Stimulated activated CD8-positive, alpha-beta memory T cell treated with anti-CD3 and anti-CD28 coated beads, Interleukin-4, amount 100 ng/mL, for 24 hours (primary cell): Measurements from ENCODE around the gene IRX5.

Experiments used
- DNase-seq: peaks from one replicate; pipeline ENCODE4 v3.0.0-alpha.2; 2020; ENCODE audit warnings: low read depth

The IRX5 gene

DNA sequence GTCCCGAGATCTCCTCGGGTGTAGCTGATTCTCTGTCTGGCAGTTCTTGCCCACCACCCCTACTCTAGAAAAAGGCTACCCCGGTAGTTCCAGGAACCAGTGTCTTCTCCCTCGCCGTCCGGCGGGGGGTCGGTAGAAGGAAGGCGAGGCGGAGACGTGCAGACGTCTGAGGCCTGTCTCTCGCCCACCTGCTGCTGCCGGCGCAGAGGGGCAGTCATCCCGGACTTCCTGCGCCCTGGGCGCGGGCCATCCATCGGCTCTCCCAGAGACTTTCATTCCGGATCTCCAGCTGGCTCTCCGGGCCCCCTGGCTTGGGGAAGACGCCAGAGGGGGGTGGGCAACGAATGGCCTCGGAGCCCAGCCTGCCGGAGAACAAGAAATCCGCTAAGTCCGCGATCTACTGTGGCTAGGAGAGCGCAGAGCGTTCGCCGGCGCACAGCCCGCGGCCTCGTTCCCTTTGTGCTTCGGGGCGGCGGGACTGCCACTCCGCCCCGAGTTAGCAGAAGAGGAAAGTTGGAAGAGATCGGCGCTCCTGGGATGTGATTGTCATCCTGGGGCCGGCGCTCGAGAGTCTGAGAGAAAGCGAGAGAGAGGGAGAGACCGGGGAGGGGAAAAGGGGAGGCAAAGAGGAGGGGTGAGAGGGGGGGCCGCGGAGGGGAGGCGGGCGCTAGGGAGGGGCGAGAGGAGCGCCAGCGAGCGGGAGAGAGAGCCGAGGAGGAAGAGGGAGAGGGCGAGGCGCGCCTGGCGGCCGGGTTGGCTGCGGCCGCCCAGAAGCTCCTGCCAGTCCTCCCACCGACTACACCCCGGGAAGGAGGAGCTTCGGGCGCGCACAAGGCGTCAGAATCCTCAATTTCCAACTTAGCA is at the start of gene IRX5:
Gene IRX5, plus strand, starts transcription at position 861 of the 864 bp plus-strand sequence. CDS start 334 bp downstream, outside the sequence.
- DNase-seq, result no peak

DNA sequence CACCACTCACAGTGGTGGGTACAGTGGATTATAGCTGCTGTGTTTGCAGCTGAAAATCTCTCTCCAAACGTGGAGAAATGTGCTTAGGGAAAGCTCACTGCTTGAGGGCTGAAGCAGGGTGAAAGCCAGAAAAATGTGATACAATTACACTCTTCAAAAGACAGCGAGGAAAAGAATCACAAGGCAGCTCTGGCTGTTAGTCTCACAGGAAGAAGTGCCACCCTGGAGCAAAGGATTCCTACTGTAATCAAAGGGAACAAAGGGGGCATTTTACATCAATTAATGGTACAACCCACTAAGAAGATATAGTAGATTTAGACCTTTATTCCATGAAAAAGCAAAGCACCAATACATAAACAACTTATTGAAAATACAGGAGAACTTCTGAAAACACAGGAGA is 48.1 kb upstream of the IRX5 start:
- DNase-seq, result no peak

- DNase-seq, result no peak
Measured at GRCh38 chr16:54883358-54883757, 47.3 kb upstream of the IRX5 start.

- DNase-seq, result no peak
Measured at GRCh38 chr16:54886078-54886477, 44.6 kb upstream of the IRX5 start.

- DNase-seq, result no peak
Measured at GRCh38 chr16:54890381-54890780, 40.3 kb upstream of the IRX5 start.

DNA sequence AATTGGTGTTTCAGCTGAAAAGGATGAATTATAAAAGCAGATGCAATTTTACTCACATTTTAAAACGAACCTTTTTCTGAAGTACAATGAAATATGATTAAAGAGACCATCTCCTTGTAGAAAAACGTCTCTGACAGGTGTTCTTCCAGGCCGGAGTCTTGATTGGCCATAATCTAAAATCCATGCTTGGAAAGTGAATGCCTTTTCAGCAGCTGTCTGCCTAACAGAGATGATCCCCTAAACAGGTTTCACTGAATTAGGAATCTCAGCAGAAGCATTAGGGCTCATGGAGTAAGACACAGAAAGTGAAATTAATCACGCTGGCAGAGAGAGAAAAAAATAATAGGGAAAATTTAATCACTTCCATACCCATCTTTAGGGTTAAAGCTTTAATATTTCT is 39.3 kb upstream of the IRX5 start:
- no peak for DNase-seq

GRCh38 chr16:54892981-54893380 is 37.7 kb upstream of the IRX5 start:
- DNase-seq, result no peak

DNA sequence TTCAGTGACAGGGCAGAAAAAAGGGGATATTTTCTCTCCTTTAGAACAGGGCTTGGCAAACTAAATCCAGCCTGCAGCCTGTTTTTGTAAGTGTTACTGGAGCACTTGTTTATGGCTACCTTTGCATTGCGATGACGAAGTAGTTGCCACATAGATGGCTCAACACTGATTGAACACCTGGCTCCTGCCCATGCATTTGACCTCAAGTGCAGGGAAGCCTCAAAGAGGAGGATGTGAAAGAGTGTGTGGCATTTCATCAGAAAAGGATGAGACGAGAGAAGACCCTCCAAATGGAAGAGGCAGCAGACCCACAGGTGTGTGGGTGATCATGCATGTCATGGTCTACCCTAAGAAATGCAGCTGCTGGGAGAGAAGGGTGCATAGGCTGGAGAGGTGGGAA is 32.7 kb upstream of the IRX5 start:
- DNase-seq, result no peak

GRCh38 chr16:54901606-54902005 is 29.1 kb upstream of the IRX5 start:
- DNase-seq, result no peak

DNA sequence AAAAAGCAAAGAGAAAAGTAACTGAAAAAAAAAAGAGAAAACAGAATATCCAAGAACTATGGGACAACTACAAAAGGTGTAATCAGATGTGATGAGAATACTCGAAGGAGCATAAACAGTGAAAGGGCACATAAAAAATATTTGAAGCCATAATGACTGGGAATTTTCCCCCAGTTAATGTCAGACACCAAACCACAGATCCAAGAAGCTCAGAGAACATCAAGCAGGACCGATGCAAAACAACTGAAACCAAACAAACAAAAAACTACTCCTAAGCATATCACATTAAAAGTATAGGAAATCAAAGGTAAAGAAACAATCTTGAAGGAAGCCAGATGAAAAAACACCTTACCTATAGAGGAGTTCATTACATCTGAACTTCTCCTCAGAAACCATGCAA is 27.6 kb upstream of the IRX5 start:
- DNase-seq, result no peak

DNA sequence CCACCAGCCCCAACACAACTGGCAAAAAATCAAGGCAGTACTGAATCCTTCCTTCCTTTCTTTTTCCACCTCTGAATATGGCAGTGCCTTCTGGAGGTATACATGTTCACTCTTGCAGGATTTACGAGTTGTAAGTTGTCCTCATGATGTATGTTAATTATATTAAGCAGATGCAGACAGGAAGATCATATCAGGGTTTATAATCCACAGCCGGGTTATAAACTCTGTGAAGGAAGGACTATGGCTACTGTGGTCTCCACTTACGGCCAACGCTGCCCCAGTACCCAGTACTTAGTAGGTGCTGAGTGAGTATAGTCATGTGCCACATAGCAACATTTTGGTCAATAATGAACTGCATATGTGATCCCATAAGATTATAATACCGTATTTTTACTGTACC is 19.6 kb upstream of the IRX5 start:
- no peak for DNase-seq

- DNase-seq, result no peak
Measured at GRCh38 chr16:54912720-54913119, 17.9 kb upstream of the IRX5 start.

DNA sequence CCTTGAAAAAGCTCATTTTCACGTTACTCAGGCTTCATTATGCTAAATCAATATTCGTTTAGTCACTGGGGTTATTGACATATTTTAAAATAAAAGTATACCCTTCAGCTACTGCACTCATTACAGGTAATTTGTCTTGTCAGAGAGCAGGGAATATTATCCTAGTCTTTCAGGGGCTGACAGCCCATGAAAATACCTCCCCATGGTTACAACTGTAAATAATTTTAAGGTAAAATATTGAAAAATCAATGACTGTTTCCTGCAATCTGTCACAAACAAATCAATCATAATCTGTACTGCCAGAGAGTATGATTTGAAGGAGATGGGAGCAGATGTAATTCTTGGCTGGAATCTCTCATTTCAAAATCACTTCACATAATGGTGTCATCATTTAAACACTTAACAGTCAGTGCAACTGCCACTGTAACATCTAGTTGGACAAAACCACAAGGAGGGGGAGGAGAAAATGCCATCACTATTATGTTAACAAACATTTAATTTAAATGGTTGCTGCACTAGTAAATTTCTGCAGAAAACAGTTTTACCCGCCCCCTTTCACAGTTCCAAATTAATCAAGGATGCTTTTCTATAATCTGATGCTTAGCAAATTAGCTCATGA is 9.3 kb upstream of the IRX5 start:
- no peak for DNase-seq

- DNase-seq, result no peak
Measured at GRCh38 chr16:54923055-54923473, 7.6 kb upstream of the IRX5 start.

GRCh38 chr16:54923988-54924387 is 6.7 kb upstream of the IRX5 start:
- no peak for DNase-seq

- no peak for DNase-seq
Measured at GRCh38 chr16:54926166-54926838, 4.4 kb upstream of the IRX5 start.

DNA sequence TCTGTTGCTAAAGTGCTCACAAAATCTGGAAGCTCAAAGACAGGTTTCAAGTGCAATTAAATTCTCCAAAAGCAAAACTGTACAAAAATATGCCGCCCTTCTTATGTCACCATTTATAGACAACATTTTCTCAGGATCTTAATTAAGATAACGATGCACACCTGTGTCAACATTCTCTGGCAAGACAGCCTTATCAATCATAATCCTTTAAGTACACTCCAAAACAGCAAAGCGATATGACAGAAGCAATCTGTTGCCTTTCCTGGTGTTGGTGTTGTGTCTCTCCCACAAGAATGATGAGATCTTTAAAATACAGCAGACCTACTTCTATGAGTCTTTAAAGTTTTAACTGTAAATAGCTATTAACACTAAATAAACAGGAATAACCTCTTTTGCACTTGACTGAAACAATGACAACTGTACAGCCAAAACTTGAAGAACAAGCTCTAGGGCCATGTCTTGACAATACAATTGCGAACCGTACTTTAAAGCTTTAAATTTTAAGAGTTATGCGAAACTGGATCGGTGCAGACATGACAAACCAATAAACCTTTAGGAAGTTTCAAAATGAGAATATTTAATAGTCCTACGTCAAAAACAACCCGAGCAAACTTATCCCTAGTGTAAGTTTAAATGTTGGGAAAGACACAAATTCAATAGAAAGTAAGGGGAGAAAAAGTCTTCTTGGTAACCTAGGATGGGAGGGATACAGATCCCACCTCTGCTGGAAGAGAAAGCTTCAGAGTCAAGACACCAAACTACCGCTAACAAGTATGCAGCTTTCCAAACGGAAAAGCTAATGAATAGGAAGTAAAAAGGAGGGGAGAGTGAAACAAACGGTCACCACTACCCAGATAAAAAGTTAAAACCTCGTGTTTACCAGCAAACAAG is 3.3 kb upstream of the IRX5 start:
- no peak for DNase-seq

GRCh38 chr16:54928016-54928356 is 2.7 kb upstream of the IRX5 start:
- no peak for DNase-seq

- DNase-seq, result no peak
Measured at GRCh38 chr16:54928411-54929089, 2.1 kb upstream of the IRX5 start.

DNA sequence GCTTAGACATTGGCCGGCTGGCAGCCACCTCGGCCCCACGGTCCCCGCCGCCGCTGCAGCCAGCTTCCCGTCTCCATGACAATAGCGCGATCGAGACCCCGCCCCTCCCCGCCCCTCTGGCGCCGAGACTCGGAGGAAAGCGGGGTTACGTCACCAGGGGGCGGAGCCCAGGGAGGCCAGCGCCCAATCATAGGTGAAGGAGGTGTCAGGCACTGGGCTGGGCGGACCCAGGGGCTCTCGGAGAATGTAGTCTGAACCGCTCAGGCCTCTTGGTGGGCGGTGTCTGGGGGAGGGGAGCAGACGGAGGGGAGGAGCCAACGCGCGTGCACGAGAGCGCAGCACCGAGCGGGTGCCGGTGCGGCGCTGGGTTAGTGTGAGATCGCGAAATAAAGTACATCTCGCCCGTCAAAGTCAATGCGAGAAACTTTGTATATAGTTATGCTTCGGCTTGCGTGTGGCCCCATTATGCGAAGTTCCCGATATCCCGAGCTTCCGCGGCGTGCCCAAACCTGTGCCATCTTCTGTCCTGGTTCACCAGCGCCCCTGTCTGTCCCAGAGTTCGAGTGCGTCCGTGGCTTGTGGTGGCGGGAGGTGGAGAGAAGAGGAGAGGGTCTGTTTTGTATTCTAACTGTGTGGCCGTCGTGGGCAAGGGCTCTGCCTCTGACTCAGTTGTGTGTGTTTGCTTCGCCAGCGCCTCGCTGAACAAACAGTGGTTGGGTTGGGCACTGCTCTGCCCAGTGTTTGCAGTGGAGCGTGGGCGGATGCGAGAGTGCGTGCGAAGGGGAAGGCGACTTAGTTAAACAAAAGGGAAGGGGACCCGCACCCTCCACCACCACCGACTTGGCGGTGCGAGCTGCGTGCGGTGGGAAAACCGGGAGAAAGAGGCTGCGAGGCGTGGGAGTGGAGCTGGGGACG is 1.3 kb upstream of the IRX5 start:
- peak; percentile 93 for DNase-seq

- DNase-seq, result no peak
Measured at GRCh38 chr16:54930869-54931119, 129 bp downstream of the IRX5 start.
